Stimulated activated CD8-positive, alpha-beta memory T cell treated with anti-CD3 and anti-CD28 coated beads, Interleukin-2, amount 100 ng/mL, for 1 hour (primary cell): ENCODE data around the gene WDR81.
"Not testable (repeated sequence)": the region's sequence is repeated elsewhere in the genome, so short reads cannot be mapped to it uniquely, and the experiment has no call there.

ENCODE experiments used
- DNase-seq, 2 donors: peaks; one replicate each; pipeline ENCODE4 v3.0.0-alpha.2; 2020; ENCODE audit warnings: low read depth in 2 of 2

Gene WDR81

GRCh38 chr17:1730326-1731193, 6.1 kb downstream of the WDR81 start:
- no peak for DNase-seq

- DNase-seq: no peak
These were observed 6.6 kb downstream of the WDR81 start for GRCh38 chr17:1731194-1731506.

GRCh38 chr17:1732241-1732832, 7.8 kb downstream of the WDR81 start:
- no peak for DNase-seq

- no peak for DNase-seq
These were observed 8.4 kb downstream of the WDR81 start for GRCh38 chr17:1732833-1733321.

- DNase-seq: no peak
These were observed 9.3 kb downstream of the WDR81 start for GRCh38 chr17:1733759-1734158.

- no peak for DNase-seq
These were observed 10.9 kb downstream of the WDR81 start for GRCh38 chr17:1735418-1735817.

GRCh38 chr17:1735834-1736347, 11.4 kb downstream of the WDR81 start:
- DNase-seq: no peak

GRCh38 chr17:1736348-1737281, 12.1 kb downstream of the WDR81 start:
- DNase-seq: no peak

GRCh38 chr17:1737531-1738291, 13.2 kb downstream of the WDR81 start:
- no peak for DNase-seq

GRCh38 chr17:1741899-1742298, 17.4 kb downstream of the WDR81 start:
- not testable (repeated sequence) for DNase-seq

- no peak for DNase-seq
These were observed 18.0 kb downstream of the WDR81 start, which contains the start of gene SERPINF2 for GRCh38 chr17:1742371-1743087. Gene SERPINF2 (plus strand): TSS chr17:1742871. CDS start chr17:1744996, 2,125 bp downstream.

- DNase-seq: no peak
These were observed 18.6 kb downstream of the WDR81 start for GRCh38 chr17:1743088-1743439.

- DNase-seq: no peak
These were observed 20.3 kb downstream of the WDR81 start for GRCh38 chr17:1744551-1745512.

- DNase-seq: no peak
These were observed 21.1 kb downstream of the WDR81 start for GRCh38 chr17:1745513-1746020.

- DNase-seq: no peak
These were observed 22.6 kb downstream of the WDR81 start for GRCh38 chr17:1746975-1747543.

GRCh38 chr17:1750628-1751027, 26.1 kb downstream of the WDR81 start:
- DNase-seq: no peak

GRCh38 chr17:1752425-1753262, 28.1 kb downstream of the WDR81 start:
- DNase-seq: no peak
